Endothelial cell of umbilical vein (primary cell): ENCODE measurements around the gene FKRP. TPM values are rescaled to one million over a fixed set of nuclear protein-coding genes. Genes with fewer than 3 reads are reported as not detected.

Source experiments
- BruUV-seq: library from RNA; stranded (reverse); fragments of 400-500 nt; replicated peaks from 2 replicates; lab custom pipeline; 2021; lab: Mats Ljungman, UMichigan
- CTCF ChIA-PET: fragments of 300-600, 350-600 bp; sonication (Branson Sonifier 250); formaldehyde crosslinking; loops from one replicate; lab custom pipeline; 2021; ENCODE audit warnings: antibody characterized with exemption, inconsistent platforms; lab: Charles Lee
- POLR2A ChIA-PET: fragments of 300-600, 350-600 bp; sonication (Branson Sonifier 250); formaldehyde crosslinking; loops from one replicate; lab custom pipeline; 2021; ENCODE audit warnings: antibody characterized with exemption, inconsistent platforms; lab: Charles Lee
- DNase-seq: peaks from one replicate; pipeline ENCODE4 v3.0.0-alpha.2; 2011; ENCODE audit warnings: low read depth, low spot score
- FAIRE-seq: peaks from 2 replicates; lab custom pipeline; 2011; peaks lifted over from hg19 to GRCh38; lab: Jason Lieb, UNC
- H2AFZ ChIP-seq: 2 replicates; pipeline ENCODE4 v1.6.0; 2012; ENCODE audit warnings: low read depth, low read length, control low read depth, inconsistent platforms
- H3K27ac ChIP-seq: 2 replicates; pipeline ENCODE4 v1.5.1; 2011; ENCODE audit warnings: low read depth, mild to moderate bottlenecking, control low read depth, low read length, moderate library complexity; ENCODE audit not compliant: insufficient read depth
- H3K27me3 ChIP-seq, 2 experiments: 2 replicates each; pipeline versions ENCODE4 v1.6.0 to v1.6.1; 2011; ENCODE audit warnings: low read length in 2 of 2, mixed read lengths in 1 of 2; ENCODE audit not compliant: control insufficient read depth in 2 of 2, insufficient read depth in 2 of 2
- H3K36me3 ChIP-seq, 2 experiments: 2 replicates in 1 of 2; 3 replicates in 1 of 2; pipeline ENCODE4 v1.5.1; 2011; ENCODE audit warnings: low read length in 2 of 2, mild to moderate bottlenecking in 1 of 2, moderate library complexity in 1 of 2; ENCODE audit not compliant: control insufficient read depth in 2 of 2, insufficient read depth in 2 of 2; ENCODE audit errors: extremely low read depth in 1 of 2
- H3K4me1 ChIP-seq: 3 replicates; pipeline ENCODE4 v1.5.1; 2011; ENCODE audit warnings: mild to moderate bottlenecking, low read length; ENCODE audit not compliant: control insufficient read depth, insufficient read depth; ENCODE audit errors: extremely low read depth
- H3K4me2 ChIP-seq: 2 replicates; pipeline ENCODE4 v1.6.1; 2011; ENCODE audit warnings: low read length, control low read depth, mixed read lengths; ENCODE audit not compliant: insufficient read depth
- H3K4me3 ChIP-seq, 3 experiments: fragments of 200-600 bp in 1 of 3; sonication (generic), shearing (Covaris generic) in 1 of 3; replicated peaks in 1 of 3; 2 replicates each; pipeline ENCODE4 v1.5.1; 2011 to 2016; ENCODE audit warnings: control low read depth in 3 of 3, low read length in 3 of 3, mild to moderate bottlenecking in 2 of 3, inconsistent platforms in 1 of 3, low read depth in 1 of 3, moderate library complexity in 1 of 3; ENCODE audit not compliant: insufficient read depth in 1 of 3
- H3K79me2 ChIP-seq: 2 replicates; pipeline ENCODE4 v1.6.0; 2012; ENCODE audit warnings: low read length, inconsistent platforms; ENCODE audit not compliant: control insufficient read depth, insufficient read depth
- H3K9ac ChIP-seq: replicated peaks from 2 replicates; pipeline ENCODE3; 2011; ENCODE audit warnings: low read length, control low read depth; ENCODE audit not compliant: insufficient read depth; ENCODE audit errors: extremely low read depth
- H3K9me1 ChIP-seq: replicated peaks from 3 replicates; pipeline ENCODE4 v1.6.0; 2011; ENCODE audit warnings: mild to moderate bottlenecking, low read length; ENCODE audit not compliant: control insufficient read depth, insufficient read depth; ENCODE audit errors: extremely low read depth
- H3K9me3 ChIP-seq: replicated peaks from 2 replicates; pipeline ENCODE4 v1.5.1; 2012; ENCODE audit warnings: low read length, inconsistent platforms; ENCODE audit not compliant: control insufficient read depth, insufficient read depth
- H4K20me1 ChIP-seq: replicated peaks from 2 replicates; pipeline ENCODE3; 2011; ENCODE audit warnings: mild to moderate bottlenecking, low read length; ENCODE audit not compliant: control insufficient read depth, insufficient read depth; ENCODE audit errors: extremely low read depth
- FOS ChIP-seq: IDR thresholded peaks from 2 replicates; pipeline ENCODE4 v1.6.1; 2011; ENCODE audit warnings: mild to moderate bottlenecking, low read length, moderate library complexity, borderline replicate concordance; ENCODE audit not compliant: insufficient read depth
- MAX ChIP-seq: IDR thresholded peaks from 2 replicates; pipeline ENCODE4 v1.6.1; 2011; ENCODE audit not compliant: insufficient read depth, insufficient read length
- POLR2A ChIP-seq: IDR thresholded peaks from 2 replicates; pipeline ENCODE4 v1.6.1; 2012; ENCODE audit warnings: low read depth, mild to moderate bottlenecking, control low read depth, low read length
- POLR2AphosphoS5 ChIP-seq: IDR thresholded peaks from 2 replicates; pipeline ENCODE4 v1.6.1; 2012; ENCODE audit warnings: low read depth, mild to moderate bottlenecking, control low read depth, low read length, moderate library complexity; ENCODE audit not compliant: insufficient read depth
- dilution Hi-C: fragments of 300-500 bp; cut with MboI; formaldehyde crosslinking; loops from one replicate; pipeline ENCODE4 v1.15.0; 2019; ENCODE audit warnings: low sequenced_read_pairs; ENCODE audit not compliant: extremely low pct_ligation_motif_present
- intact Hi-C: fragments of 100-400 bp; cut with micrococcal nuclease; formaldehyde crosslinking; loops from one replicate; pipeline ENCODE4 v1.10.0; 2022
- polyA plus RNA-seq, 4 experiments: library from polyadenylated mRNA; depleted of rRNA in 3 of 4; stranded (reverse) in 3 of 4; unstranded in 1 of 4; fragments of >200 nt; gene quantifications; 2 replicates each; pipeline versions ENCODE4 v1.2.1 to v1.2.3, GENCODE V29; 2011 to 2012; ENCODE audit warnings: missing spikeins in 1 of 4
- total RNA-seq: library from RNA; stranded (reverse); gene quantifications from 2 replicates; pipeline ENCODE4 v1.2.3, GENCODE V29; 2021

The FKRP gene
- total and polyA plus RNA-seq, 2 donors (not counting 3 experiments of a cell fraction or from before 2014, with no cell fraction given) = 31.5 to 32.8 TPM

GRCh38 chr19:46731007-46731501 lies 14.8 kb upstream of the FKRP start:
- Histone ChIP-seq H3K4me2 (peak overlapping the region; percentile 53), H3K27ac (peak overlapping the region; percentile 41), H2AFZ (no peak overlapping the region), H3K9ac (no peak overlapping the region), H3K4me1 (peaks cover 64% of the 10 kb centered on the region), H3K9me3 (no peaks in the 10 kb centered on the region), H3K9me1 (no peaks in the 10 kb centered on the region), H3K36me3 (peaks cover 12 to 37% of the 10 kb centered on the region in 2 experiments), H4K20me1 (no peaks in the 10 kb centered on the region), H3K27me3 (no peaks in the 10 kb centered on the region), H3K4me3 (no peak overlapping the region), H3K79me2 (peaks cover 39% of the 10 kb centered on the region)
- FAIRE-seq (peak; percentile 96), DNase-seq (peak; percentile 88)
- CTCF ChIA-PET = interaction anchor here (0.8 to 5.8 kb wide), 13 partner anchors 11 to 117 kb away, joined by 3 to 74 read pairs (median 3); partner anchors contain the start of genes FKRP and PRKD2
- intact Hi-C loops = no loop called here
- no TSS peak for BruUV-seq
- TF ChIP-seq POLR2AphosphoS5 (peak; percentile 60), POLR2A (no peak), FOS (peak; percentile 70)
- POLR2A ChIA-PET = interaction anchor here (1.0 to 1.1 kb wide), 2 partner anchors 14 to 47 kb away, joined by 3 to 5 read pairs; partner anchors contain the start of gene PRKD2
- dilution Hi-C loops = no loop called here

- no TSS peak for BruUV-seq
- peaks cover 38% of the 10 kb centered on the region for H3K79me2 ChIP-seq
- POLR2A ChIA-PET = interaction anchor here (1.0 to 1.1 kb wide), 2 partner anchors 15 to 48 kb away, joined by 3 to 5 read pairs; partner anchors contain the start of gene PRKD2
- H3K27ac ChIP-seq = peak overlapping the region; percentile 41
- peaks cover 12 to 38% of the 10 kb centered on the region in 2 experiments for H3K36me3 ChIP-seq
- DNase-seq (no peak), FAIRE-seq (no peak)
- TF ChIP-seq MAX = no peak
- dilution Hi-C loops (no loop called here), intact Hi-C loops (no loop called here)
- no peaks in the 10 kb centered on the region for H3K9me1 ChIP-seq
- CTCF ChIA-PET = interaction anchor here (0.6 to 5.8 kb wide), 9 partner anchors 10 to 117 kb away, joined by 3 to 74 read pairs (median 6); partner anchors contain the start of genes FKRP and PRKD2
- no peak overlapping the region for H3K4me3 ChIP-seq
- peak overlapping the region; percentile 53 for H3K4me2 ChIP-seq
- no peaks in the 10 kb centered on the region for H4K20me1 ChIP-seq
- H3K9ac ChIP-seq = no peak overlapping the region
- no peaks in the 10 kb centered on the region for H3K27me3 ChIP-seq
- peaks cover 62% of the 10 kb centered on the region for H3K4me1 ChIP-seq
- H3K9me3 ChIP-seq = no peaks in the 10 kb centered on the region
- H2AFZ ChIP-seq = no peak overlapping the region
Observed at GRCh38 chr19:46731584-46731983, 14.3 kb upstream of the FKRP start.
